PC-9 (cell line): ENCODE data around the gene COL4A4.

Source experiments
- CTCF ChIP-seq: fragments of 200-600 bp; sonication (generic); conservative IDR thresholded peaks from 2 replicates; pipeline ENCODE4 v1.6.1; 2017; ENCODE audit warnings: mixed run types, antibody characterized with exemption, mild to moderate bottlenecking, moderate library complexity
- EZH2 ChIP-seq: fragments of 200-600 bp; sonication (generic); IDR thresholded peaks from 2 replicates; pipeline ENCODE4 v1.8.0; 2017; ENCODE audit warnings: antibody characterized with exemption, low read depth

GRCh38 chr2:227118353-227118752 is 45.7 kb downstream of the COL4A4 start:
- TF ChIP-seq CTCF (no peak), EZH2 (no peak)
